Omental fat pad (tissue), 4 donors: ENCODE results near the gene SNTN. TPM values are rescaled to one million over a fixed set of nuclear protein-coding genes. Genes with fewer than 3 reads are reported as not detected.

ENCODE experiments used
- ATAC-seq: fragments of 150-250 bp; one replicate; pipeline ENCODE4 v1.9.1; 2016; ENCODE audit warnings: mild to moderate bottlenecking, moderate library complexity; ENCODE audit not compliant: low FRiP score
- DNase-seq: peaks from one replicate; pipeline ENCODE4 v3.0.0-alpha.2; 2019; ENCODE audit warnings: low spot score
- total RNA-seq, 4 donors: library from RNA; depleted of rRNA; stranded (reverse); fragments of >200 nt; gene quantifications; one replicate each; pipeline ENCODE4 v1.1.0, GENCODE V29; 2016
- TF ChIP-seq, protein P1 (sequence below), 3 donors: fragments of 450-650 bp; IDR thresholded peaks; one replicate each; pipeline ENCODE4 v1.5.1; 2016 to 2017; ENCODE audit warnings: antibody characterized with exemption in 3 of 3, mild to moderate bottlenecking in 3 of 3, moderate library complexity in 2 of 3

SNTN gene
- total RNA-seq, 4 donors from 2014 or later = not detected

DNA sequence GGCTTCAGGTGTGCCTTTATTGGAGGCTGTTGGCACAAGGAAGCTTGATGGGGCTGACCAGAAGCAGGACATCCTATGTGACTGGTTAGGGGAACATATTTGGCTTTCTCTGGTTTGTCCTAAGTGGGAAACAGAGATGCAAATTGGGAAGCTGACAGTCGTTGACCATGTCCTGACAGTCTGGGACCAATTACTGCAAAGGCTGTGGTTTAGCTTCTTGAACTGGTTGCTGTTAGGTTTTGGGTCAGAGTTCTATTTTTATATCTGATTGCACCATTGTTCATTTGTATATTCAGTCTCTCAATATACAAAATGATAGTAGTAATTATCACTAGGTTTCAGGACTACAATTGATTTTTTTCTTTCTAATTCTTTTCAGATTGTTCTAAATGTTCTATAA is 36.8 kb downstream of the SNTN start:
- no peak for ATAC-seq
- TF ChIP-seq, protein P1, sequence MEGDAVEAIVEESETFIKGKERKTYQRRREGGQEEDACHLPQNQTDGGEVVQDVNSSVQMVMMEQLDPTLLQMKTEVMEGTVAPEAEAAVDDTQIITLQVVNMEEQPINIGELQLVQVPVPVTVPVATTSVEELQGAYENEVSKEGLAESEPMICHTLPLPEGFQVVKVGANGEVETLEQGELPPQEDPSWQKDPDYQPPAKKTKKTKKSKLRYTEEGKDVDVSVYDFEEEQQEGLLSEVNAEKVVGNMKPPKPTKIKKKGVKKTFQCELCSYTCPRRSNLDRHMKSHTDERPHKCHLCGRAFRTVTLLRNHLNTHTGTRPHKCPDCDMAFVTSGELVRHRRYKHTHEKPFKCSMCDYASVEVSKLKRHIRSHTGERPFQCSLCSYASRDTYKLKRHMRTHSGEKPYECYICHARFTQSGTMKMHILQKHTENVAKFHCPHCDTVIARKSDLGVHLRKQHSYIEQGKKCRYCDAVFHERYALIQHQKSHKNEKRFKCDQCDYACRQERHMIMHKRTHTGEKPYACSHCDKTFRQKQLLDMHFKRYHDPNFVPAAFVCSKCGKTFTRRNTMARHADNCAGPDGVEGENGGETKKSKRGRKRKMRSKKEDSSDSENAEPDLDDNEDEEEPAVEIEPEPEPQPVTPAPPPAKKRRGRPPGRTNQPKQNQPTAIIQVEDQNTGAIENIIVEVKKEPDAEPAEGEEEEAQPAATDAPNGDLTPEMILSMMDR (IDR thresholded peaks at IDR 0.05) = no peak
- no peak for DNase-seq

DNA sequence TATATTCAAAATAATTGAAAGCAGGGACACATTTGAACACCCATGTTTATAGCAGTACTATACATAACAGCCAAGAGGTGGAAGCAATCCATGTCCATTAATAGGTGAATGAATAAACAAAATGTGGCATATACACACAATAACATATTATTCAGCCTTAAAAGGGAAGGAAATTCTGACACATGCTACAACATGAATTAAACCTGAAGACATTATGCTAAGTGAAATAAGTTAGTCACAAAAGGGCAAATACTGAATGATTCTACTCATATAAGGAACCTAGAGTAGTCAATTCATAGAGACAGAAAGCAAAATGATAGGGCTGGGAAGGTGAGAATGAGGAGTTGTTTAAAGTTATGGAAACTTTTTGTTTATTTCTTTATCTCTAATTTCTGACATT is 40.9 kb downstream of the SNTN start:
- ATAC-seq (no peak), DNase-seq (no peak)
- TF ChIP-seq, protein P1 (IDR thresholded peaks at IDR 0.05) = no peak

- ATAC-seq = no peak
- no peak for DNase-seq
- TF ChIP-seq, protein P1 (IDR thresholded peaks at IDR 0.05) = no peak
Observed at GRCh38 chr3:63705092-63705645, 52.7 kb downstream of the SNTN start.

DNA sequence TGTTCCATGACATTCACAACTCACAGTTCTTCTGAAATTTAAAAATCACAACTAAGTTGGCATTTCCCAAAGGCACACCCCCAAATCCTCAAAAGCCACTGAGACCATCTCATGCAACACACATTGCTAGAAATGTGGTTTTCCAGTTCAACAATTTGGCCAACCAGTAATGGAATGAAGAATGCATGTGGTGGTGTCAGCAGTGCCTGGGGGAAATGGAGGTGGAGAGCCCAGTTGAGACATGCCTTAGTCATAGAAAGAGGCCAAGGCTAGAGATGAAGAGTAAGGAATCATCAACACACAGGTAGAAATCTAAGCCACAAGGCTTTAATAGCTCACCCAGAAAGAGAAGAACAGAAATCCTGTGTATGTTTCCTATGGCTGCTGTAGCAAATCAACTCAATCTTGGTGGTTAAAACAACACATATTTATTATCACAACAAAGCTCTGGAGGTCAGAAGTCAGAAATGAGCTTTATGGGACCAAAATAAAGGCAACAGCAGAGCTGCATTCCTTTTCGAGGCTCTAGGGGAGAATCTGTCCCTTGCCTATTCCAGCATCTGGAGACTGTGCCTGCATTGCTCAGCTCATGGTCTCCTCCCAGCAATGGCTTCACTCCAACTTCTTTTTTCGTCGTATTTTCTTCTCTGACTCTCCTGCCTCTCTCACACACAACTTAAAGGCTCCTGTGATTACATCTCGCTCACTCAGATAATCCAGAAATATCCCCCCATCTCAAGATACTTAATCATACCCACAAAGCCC is 54.0 kb downstream of the SNTN start:
- TF ChIP-seq, protein P1 (IDR thresholded peaks at IDR 0.05) = no peak
- DNase-seq (no peak), ATAC-seq (no peak)

DNA sequence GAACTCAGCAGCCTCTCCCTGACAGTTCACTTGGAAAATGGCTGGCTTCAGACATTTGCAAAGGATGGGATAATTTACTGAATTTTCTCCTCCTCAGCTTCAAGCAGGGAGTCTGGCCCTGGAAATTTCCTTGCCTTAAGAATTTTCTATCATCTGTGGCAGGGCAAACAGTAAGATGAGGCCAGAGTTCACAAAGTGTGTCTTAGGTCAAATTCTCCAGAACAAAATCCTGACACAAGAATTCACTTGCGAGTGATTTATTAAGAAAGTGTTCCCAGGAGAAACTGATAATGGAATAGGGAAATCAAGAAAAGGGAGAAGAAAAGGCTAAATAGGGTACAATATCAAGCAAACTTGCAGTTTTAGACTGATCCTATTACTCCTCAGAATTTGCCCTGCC is 55.3 kb downstream of the SNTN start:
- no peak for ATAC-seq
- no peak for DNase-seq
- TF ChIP-seq, protein P1 (IDR thresholded peaks at IDR 0.05) = no peak

DNA sequence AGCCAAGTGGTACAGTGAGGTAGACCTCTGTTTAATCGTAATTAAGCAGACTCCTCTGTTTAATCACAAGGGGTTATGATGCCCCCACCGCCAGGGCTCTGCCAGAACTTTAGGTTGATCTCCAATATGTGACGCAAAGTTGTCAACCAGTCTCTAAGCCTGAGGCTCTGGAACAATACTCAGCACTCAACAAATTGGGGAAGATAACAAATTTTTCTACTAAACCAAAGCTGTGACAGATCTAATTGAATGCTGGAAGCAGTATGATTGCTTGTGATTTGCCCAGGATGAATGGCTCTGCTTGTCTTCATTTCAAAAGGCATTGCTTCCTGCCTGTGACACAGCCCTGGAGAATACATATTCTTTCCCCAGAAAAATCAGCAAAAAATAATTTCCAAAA is 57.1 kb downstream of the SNTN start:
- no peak for ATAC-seq
- no peak for DNase-seq
- TF ChIP-seq, protein P1 (IDR thresholded peaks at IDR 0.05) = no peak

Other genes with a start within 250 kb of the SNTN start
- not detected for gene C3orf49, start 166.6 kb downstream of the SNTN start, total RNA-seq
- 10 to 100 TPM; 39.2 to 68.7 (median 41.8) TPM for gene THOC7, start 211.1 kb downstream of the SNTN start, total RNA-seq
- gene ATXN7, start 211.2 kb downstream of the SNTN start, total RNA-seq = 10 to 100 TPM; 22.5 to 74.5 (median 31.1) TPM